T-helper 1 cell treated with Interleukin-12 subunit alpha and Interleukin-12 subunit beta and Interleukin-4 antibody, amounts not matched to agents 30 μg/mL and 1 μg/mL, for 36 hours (primary cell): ENCODE data around the gene HES7.

Experiments used
- H3K27ac Mint-ChIP-seq: one replicate; pipeline ENCODE4 v1.8.0; 2021; ENCODE audit warnings: mild to moderate bottlenecking, mixed read lengths
- H3K27me3 Mint-ChIP-seq: one replicate; pipeline ENCODE4 v1.8.0; 2021; ENCODE audit warnings: low read depth, mixed read lengths
- H3K36me3 Mint-ChIP-seq: one replicate; pipeline ENCODE4 v1.8.0; 2021; ENCODE audit warnings: low read depth, mixed read lengths
- H3K4me1 Mint-ChIP-seq: one replicate; pipeline ENCODE4 v1.8.0; 2021; ENCODE audit warnings: low read depth, mixed read lengths
- H3K4me3 Mint-ChIP-seq: one replicate; pipeline ENCODE4 v1.8.0; 2021; ENCODE audit warnings: mild to moderate bottlenecking, moderate library complexity, mixed read lengths
- H3K9me3 Mint-ChIP-seq: one replicate; pipeline ENCODE4 v1.8.0; 2021; ENCODE audit warnings: mixed read lengths

HES7 gene

DNA sequence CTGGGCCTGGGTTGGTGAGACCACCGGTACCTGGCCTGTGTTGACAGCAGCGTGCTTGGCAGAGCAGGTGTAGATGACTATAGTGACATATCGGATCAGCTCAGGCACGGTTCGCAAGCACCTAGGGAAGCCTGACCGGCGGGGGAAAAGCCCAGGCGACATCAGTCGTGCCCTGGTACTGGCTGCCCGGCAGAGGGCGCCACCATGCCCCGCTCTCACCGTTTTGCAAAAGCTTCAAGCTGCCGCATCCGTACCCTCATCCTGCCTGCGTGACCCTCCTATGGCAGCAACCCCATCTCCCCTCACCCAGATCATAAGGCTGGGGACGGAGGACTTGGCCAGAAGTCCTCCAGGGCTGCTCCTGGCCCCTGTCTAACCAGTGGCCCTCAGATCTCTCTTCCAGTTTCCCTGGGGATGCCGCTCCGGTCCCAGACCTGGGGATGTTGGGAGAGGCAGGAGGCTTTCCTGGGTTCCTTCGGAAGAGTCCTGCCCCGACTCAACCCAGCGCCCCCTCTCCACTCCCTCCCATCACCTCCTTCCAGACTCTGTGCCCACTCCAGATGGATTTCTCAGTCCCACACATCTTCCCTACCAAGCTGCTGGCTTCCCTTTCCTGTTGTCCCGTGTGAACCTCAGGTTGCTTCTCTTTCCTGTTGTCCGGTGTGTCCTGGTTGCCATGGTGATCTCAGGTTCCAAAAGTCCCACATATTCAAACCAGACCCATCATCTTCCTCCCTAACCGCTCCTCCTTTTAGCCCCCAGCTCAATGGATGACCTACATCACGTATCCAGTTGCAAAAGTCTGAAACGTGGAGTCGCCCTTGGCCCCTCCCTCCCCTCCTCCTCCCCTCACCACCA, 50.0 kb downstream of the HES7 start:
- Mint-ChIP-seq H3K4me3 (peak overlapping the region; percentile 77), H3K36me3 (no peaks in the 10 kb centered on the region), H3K27me3 (peaks cover 67% of the 10 kb centered on the region), H3K27ac (peak overlapping the region; percentile 80), H3K9me3 (no peaks in the 10 kb centered on the region), H3K4me1 (peaks cover 20% of the 10 kb centered on the region)

DNA sequence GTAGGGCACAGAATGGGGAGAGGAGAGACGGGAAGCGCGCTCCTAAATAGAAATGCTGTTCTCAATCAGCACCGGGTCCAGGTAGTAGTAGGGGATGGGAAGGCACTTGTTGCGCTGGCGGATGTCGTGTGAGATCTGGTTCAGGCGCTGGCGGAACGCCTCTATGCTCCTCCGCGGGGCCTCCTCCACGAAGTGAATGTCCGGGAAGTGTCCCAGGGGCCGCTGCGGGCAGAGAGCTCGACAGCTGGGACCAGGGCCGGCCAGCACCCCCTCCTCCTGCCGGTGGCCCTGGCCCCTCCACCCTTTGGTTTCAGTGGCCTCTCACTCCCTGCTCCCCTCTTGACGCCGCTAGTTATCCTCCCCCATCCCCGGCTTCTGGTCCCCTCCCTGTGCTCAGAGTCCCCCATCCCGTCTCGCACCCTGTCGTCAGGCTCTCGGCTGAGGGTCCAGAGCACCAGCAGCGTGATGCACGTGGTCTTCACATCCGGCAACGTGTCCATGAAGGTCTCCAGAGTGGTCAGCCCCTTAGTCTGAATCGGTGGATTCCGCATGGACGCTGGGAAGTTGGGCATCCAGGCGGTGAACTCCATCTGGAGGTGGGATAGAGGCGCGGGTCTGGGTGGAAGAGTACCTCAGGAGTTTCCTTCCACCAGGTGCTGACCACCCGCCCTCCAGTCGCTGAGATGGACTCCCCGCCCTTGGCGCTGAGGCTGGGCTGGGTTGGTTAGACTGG, 51.0 kb downstream of the HES7 start:
- H3K9me3 Mint-ChIP-seq, result no peaks in the 10 kb centered on the region
- peak overlapping the region; percentile 37 for H3K27ac Mint-ChIP-seq
- peak overlapping the region; percentile 62 for H3K4me3 Mint-ChIP-seq
- H3K27me3 Mint-ChIP-seq, result peaks cover 74% of the 10 kb centered on the region
- peaks cover 20% of the 10 kb centered on the region for H3K4me1 Mint-ChIP-seq
- no peaks in the 10 kb centered on the region for H3K36me3 Mint-ChIP-seq

DNA sequence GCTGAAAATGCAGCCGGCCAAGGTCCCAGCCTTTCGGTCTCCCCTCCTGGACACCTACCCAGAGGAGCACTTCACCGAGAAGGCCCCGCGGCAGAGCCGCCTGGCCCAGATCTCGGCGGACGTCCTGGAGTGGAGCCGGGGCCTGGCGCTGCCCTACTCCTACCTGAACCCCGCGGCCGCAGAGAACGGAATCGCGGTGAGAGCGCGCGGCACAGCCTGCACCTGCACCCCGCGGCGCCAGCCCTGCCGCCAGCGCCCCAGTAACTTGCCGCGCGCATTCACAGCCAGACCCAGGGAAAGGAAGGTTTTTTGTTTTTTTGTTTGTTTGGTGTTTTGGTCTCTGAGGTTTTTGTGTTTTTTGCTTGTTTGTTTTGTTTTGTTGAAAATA, 51.6 kb downstream of the HES7 start:
- Mint-ChIP-seq H3K4me1 (peaks cover 20% of the 10 kb centered on the region), H3K4me3 (peak overlapping the region; percentile 57), H3K9me3 (no peaks in the 10 kb centered on the region), H3K27ac (no peak overlapping the region), H3K27me3 (peaks cover 72% of the 10 kb centered on the region), H3K36me3 (no peaks in the 10 kb centered on the region)

DNA sequence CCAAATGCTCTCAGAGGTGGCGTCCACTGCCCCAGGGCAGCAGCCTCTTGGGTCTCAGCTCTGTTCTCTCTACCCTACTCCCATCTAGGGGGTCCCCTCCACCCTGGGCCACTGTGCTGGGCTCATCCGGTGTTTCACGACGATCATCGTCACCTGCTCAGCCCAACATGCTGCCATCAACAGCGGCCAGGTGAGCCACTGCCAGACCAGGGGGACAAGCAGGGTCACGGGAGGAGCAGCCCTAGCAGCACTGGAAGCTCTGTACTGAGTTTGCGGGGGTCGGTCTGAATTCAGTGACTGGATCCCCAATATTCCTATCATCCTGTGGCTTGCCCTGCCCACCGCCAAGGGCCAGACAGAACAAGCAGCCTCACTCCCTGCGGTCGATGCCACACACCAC, 52.4 kb downstream of the HES7 start:
- Mint-ChIP-seq H3K27ac (no peak overlapping the region), H3K9me3 (no peaks in the 10 kb centered on the region), H3K4me3 (no peak overlapping the region), H3K36me3 (no peaks in the 10 kb centered on the region), H3K27me3 (peaks cover 70% of the 10 kb centered on the region), H3K4me1 (peaks cover 20% of the 10 kb centered on the region)
